HepG2 (cell line): ENCODE data around the gene GNG4. TPM values are rescaled to one million over a fixed set of nuclear protein-coding genes. Genes with fewer than 3 reads are reported as not detected.
A peak's percentile ranks its signal among the peaks of the same experiment; 100 is the strongest.
"Not testable (repeated sequence)": the region's sequence is repeated elsewhere in the genome, so short reads cannot be mapped to it uniquely, and the experiment has no call there.

Experiments used
- CHD4 ChIP-seq: fragments of 200-600 bp; sonication (generic); IDR thresholded peaks from 2 replicates; pipeline ENCODE4 v1.7.0; 2017; ENCODE audit warnings: mild to moderate bottlenecking, low read length, borderline replicate concordance
- FOXA3 ChIP-seq: IDR thresholded peaks from 2 replicates; pipeline ENCODE4 v1.6.1; 2016; ENCODE audit warnings: missing genetic modification reagents, missing compliant biosample characterization
- FOXJ3 ChIP-seq: sonication (generic); formaldehyde crosslinking; IDR thresholded peaks from 2 replicates; pipeline ENCODE4 v1.4.0; 2020; ENCODE audit warnings: missing genetic modification reagents, mild to moderate bottlenecking, borderline replicate concordance
- GATAD1 ChIP-seq: IDR thresholded peaks from 2 replicates; pipeline ENCODE4 v1.6.1; 2016; ENCODE audit warnings: missing genetic modification reagents, missing compliant biosample characterization
- MEF2D ChIP-seq: sonication (generic); formaldehyde crosslinking; IDR thresholded peaks from 2 replicates; pipeline ENCODE4 v1.5.1; 2020; ENCODE audit warnings: mild to moderate bottlenecking, missing genetic modification reagents
- NFKB2 ChIP-seq: sonication (generic); formaldehyde crosslinking; IDR thresholded peaks from 2 replicates; pipeline ENCODE4 v1.4.0; 2020; ENCODE audit warnings: missing genetic modification reagents, borderline replicate concordance
- RCOR2 ChIP-seq: IDR thresholded peaks from 2 replicates; pipeline ENCODE4 v1.6.1; 2016; ENCODE audit warnings: missing biosample characterization, missing genetic modification reagents
- SOX6 ChIP-seq, 2 experiments: fragments of 450-650 bp in 1 of 2; sonication (generic) in 1 of 2; formaldehyde crosslinking in 1 of 2; IDR thresholded peaks; 2 replicates each; pipeline versions ENCODE4 v1.4.0 to v1.6.1; 2017 to 2020; ENCODE audit warnings: antibody characterized with exemption in 1 of 2, mild to moderate bottlenecking in 1 of 2, missing genetic modification reagents in 1 of 2
- TRIM24 ChIP-seq: sonication (generic); formaldehyde crosslinking; IDR thresholded peaks from 2 replicates; pipeline ENCODE4 v1.8.0; 2022; ENCODE audit warnings: mild to moderate bottlenecking, missing genetic modification reagents
- ZBTB7B ChIP-seq: sonication (generic); formaldehyde crosslinking; IDR thresholded peaks from 2 replicates; pipeline ENCODE4 v1.4.0; 2020; ENCODE audit warnings: missing genetic modification reagents
- ZNF350 ChIP-seq: sonication (generic); formaldehyde crosslinking; IDR thresholded peaks from 2 replicates; pipeline ENCODE4 v1.4.0; 2020; ENCODE audit warnings: mild to moderate bottlenecking, low read depth, missing genetic modification reagents, borderline replicate concordance
- ZNF501 ChIP-seq: sonication (generic); formaldehyde crosslinking; IDR thresholded peaks from 2 replicates; pipeline ENCODE4 v1.5.1; 2020; ENCODE audit warnings: mild to moderate bottlenecking, moderate library complexity, missing genetic modification reagents
- ZNF543 ChIP-seq: sonication (generic); formaldehyde crosslinking; IDR thresholded peaks from 2 replicates; pipeline ENCODE4 v1.4.0; 2020; ENCODE audit warnings: mild to moderate bottlenecking, missing genetic modification reagents
- polyA plus RNA-seq, 8 experiments: library from polyadenylated mRNA; depleted of rRNA in 3 of 8; stranded (reverse) in 7 of 8; unstranded in 1 of 8; fragments of >200 nt; fragmentation: Illumina TruSeq in 4 of 8; extraction: Trizol in 4 of 8; gene quantifications; 2 replicates each; pipeline versions ENCODE4 v1.2.1 to v1.2.3, GENCODE V29; 2011 to 2016; ENCODE audit warnings: low read depth in 4 of 8, missing spikeins in 1 of 8, mixed read lengths in 1 of 8; ENCODE audit not compliant: insufficient read depth in 1 of 8
- total RNA-seq, 5 experiments: library from RNA; depleted of rRNA; stranded (reverse); fragments of >200 nt; fragmentation: Illumina TruSeq; extraction: Trizol; gene quantifications; 2 replicates each; pipeline ENCODE4 v1.2.3, GENCODE V29; 2016; ENCODE audit warnings: low read depth in 1 of 5
- TF ChIP-seq, protein P1 (sequence below), 2 experiments: fragments of 450-650 bp in 1 of 2; sonication (generic) in 1 of 2; formaldehyde crosslinking in 1 of 2; IDR thresholded peaks; 2 replicates each; pipeline versions ENCODE4 v1.6.1 to v1.8.0; 2016 to 2022; ENCODE audit warnings: antibody characterized with exemption in 1 of 2, mild to moderate bottlenecking in 1 of 2, missing genetic modification reagents in 1 of 2
- TF ChIP-seq, protein P2 (sequence below): sonication (generic); formaldehyde crosslinking; IDR thresholded peaks from 2 replicates; pipeline ENCODE4 v1.4.0; 2020; ENCODE audit warnings: missing genetic modification reagents
- TF ChIP-seq, protein P3 (sequence below): sonication (generic); formaldehyde crosslinking; IDR thresholded peaks from 2 replicates; pipeline ENCODE4 v1.8.0; 2022; ENCODE audit warnings: mild to moderate bottlenecking, missing genetic modification reagents; ENCODE audit not compliant: insufficient replicate concordance

GNG4 gene
- total and polyA plus RNA-seq, 2 of the 13 experiments (the other 11 are each of a cell fraction or from before 2014, with no cell fraction given): 27.1 to 69.5 TPM

DNA sequence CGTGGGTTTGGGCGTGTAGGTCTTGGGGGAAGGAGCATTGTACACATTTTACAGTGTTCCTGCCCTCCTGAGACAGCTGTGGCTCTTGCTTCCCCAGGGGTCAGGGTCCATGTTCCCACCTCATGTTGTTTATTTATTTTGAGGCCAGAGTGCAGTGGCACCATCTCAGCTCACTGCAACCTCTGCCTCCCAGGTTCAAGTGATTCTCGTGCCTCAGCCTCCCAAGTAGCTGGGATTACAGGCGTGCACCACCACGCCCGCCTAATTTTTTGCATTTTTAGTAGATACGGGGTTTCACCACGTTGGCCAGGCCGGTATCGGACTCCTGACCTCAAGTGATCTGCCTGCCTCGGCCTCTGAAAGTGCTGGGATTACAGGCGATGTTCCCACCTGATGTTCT, 2.0 kb downstream of the GNG4 start (continued):
- TF ChIP-seq, protein P1, sequence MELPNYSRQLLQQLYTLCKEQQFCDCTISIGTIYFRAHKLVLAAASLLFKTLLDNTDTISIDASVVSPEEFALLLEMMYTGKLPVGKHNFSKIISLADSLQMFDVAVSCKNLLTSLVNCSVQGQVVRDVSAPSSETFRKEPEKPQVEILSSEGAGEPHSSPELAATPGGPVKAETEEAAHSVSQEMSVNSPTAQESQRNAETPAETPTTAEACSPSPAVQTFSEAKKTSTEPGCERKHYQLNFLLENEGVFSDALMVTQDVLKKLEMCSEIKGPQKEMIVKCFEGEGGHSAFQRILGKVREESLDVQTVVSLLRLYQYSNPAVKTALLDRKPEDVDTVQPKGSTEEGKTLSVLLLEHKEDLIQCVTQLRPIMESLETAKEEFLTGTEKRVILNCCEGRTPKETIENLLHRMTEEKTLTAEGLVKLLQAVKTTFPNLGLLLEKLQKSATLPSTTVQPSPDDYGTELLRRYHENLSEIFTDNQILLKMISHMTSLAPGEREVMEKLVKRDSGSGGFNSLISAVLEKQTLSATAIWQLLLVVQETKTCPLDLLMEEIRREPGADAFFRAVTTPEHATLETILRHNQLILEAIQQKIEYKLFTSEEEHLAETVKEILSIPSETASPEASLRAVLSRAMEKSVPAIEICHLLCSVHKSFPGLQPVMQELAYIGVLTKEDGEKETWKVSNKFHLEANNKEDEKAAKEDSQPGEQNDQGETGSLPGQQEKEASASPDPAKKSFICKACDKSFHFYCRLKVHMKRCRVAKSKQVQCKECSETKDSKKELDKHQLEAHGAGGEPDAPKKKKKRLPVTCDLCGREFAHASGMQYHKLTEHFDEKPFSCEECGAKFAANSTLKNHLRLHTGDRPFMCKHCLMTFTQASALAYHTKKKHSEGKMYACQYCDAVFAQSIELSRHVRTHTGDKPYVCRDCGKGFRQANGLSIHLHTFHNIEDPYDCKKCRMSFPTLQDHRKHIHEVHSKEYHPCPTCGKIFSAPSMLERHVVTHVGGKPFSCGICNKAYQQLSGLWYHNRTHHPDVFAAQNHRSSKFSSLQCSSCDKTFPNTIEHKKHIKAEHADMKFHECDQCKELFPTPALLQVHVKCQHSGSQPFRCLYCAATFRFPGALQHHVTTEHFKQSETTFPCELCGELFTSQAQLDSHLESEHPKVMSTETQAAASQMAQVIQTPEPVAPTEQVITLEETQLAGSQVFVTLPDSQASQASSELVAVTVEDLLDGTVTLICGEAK (IDR thresholded peaks at IDR 0.05): not testable (repeated sequence)
- TF ChIP-seq, protein P1 (CRISPR knock-in tag; IDR thresholded peaks at IDR 0.05): peak; percentile 71; the same call in 1 of the 2 replicates
- TF ChIP-seq, protein P2, sequence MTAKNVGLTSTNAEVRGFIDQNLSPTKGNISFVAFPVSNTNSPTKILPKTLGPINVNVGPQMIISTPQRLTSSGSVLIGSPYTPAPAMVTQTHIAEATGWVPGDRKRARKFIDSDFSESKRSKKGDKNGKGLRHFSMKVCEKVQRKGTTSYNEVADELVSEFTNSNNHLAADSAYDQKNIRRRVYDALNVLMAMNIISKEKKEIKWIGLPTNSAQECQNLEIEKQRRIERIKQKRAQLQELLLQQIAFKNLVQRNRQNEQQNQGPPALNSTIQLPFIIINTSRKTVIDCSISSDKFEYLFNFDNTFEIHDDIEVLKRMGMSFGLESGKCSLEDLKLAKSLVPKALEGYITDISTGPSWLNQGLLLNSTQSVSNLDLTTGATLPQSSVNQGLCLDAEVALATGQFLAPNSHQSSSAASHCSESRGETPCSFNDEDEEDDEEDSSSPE (CRISPR knock-in tag): peak; percentile 36; the same call in 1 of the 2 replicates
- peak; percentile 66; the same call in 1 of the 2 replicates for TF ChIP-seq MEF2D (CRISPR knock-in tag)
- peak; percentile 49; the same call in 1 of the 2 replicates for TF ChIP-seq GATAD1 (CRISPR knock-in tag)
- peak; percentile 97 for TF ChIP-seq RCOR2 (CRISPR knock-in tag)
- TF ChIP-seq FOXA3 (CRISPR knock-in tag): peak; percentile 92
- TF ChIP-seq ZNF543 (CRISPR knock-in tag): 0 out of 2 replicates have a peak, but pooled peaks have one; percentile 69
- not testable (repeated sequence) for TF ChIP-seq SOX6 (IDR thresholded peaks at IDR 0.05)
- peak; percentile 79 for TF ChIP-seq SOX6 (CRISPR knock-in tag; IDR thresholded peaks at IDR 0.05)
- 0 out of 2 replicates have a peak, but pooled peaks have one; percentile 81 for TF ChIP-seq CHD4
- TF ChIP-seq, protein P3, sequence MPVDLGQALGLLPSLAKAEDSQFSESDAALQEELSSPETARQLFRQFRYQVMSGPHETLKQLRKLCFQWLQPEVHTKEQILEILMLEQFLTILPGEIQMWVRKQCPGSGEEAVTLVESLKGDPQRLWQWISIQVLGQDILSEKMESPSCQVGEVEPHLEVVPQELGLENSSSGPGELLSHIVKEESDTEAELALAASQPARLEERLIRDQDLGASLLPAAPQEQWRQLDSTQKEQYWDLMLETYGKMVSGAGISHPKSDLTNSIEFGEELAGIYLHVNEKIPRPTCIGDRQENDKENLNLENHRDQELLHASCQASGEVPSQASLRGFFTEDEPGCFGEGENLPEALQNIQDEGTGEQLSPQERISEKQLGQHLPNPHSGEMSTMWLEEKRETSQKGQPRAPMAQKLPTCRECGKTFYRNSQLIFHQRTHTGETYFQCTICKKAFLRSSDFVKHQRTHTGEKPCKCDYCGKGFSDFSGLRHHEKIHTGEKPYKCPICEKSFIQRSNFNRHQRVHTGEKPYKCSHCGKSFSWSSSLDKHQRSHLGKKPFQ (CRISPR knock-in tag): peak; percentile 93
- peak; percentile 83 for TF ChIP-seq ZNF350
- TF ChIP-seq NFKB2 (CRISPR knock-in tag): 0 out of 2 replicates have a peak, but pooled peaks have one; percentile 56
- peak; percentile 37; the same call in 1 of the 2 replicates for TF ChIP-seq ZNF501
- TF ChIP-seq FOXJ3 (CRISPR knock-in tag): peak; percentile 79; the same call in 1 of the 2 replicates
- peak; percentile 83 for TF ChIP-seq ZBTB7B (CRISPR knock-in tag)
- TF ChIP-seq TRIM24 (CRISPR knock-in tag): peak; percentile 71; the same call in 1 of the 2 replicates
